IMR-90 (cell line): ENCODE measurements around the gene SPACA6. TPM values are rescaled to one million over a fixed set of nuclear protein-coding genes. Genes with fewer than 3 reads are reported as not detected.

ENCODE experiments used
- ATAC-seq: fragments of 200-7000 bp; cut with Tn5 transposase; 2 replicates; pipeline ENCODE4 v1.9.1; 2020; ENCODE audit warnings: low read depth, mild to moderate bottlenecking, moderate library complexity
- BruUV-seq: library from RNA; stranded (reverse); fragments of 400-500 nt; replicated peaks from 2 replicates; lab custom pipeline; 2021; lab: Mats Ljungman, UMichigan
- CTCF ChIA-PET: fragments of 300-600 bp; formaldehyde crosslinking; extraction: SDS; loops from one replicate; lab custom pipeline; 2021; ENCODE audit warnings: antibody characterized with exemption; lab: Yijun Ruan, JAX
- POLR2A ChIA-PET: fragments of 300-600 bp; sonication (Branson Sonifier 250); formaldehyde crosslinking; loops from one replicate; lab custom pipeline; 2022; ENCODE audit warnings: antibody characterized with exemption; ENCODE audit not compliant: unreplicated experiment; lab: Charles Lee
- DNase-seq: peaks from one replicate; pipeline ENCODE4 v3.0.0; 2013
- H2AFZ ChIP-seq: replicated peaks from 2 replicates; pipeline ENCODE3; 2013; ENCODE audit warnings: low read length, mild to moderate bottlenecking; ENCODE audit not compliant: poor library complexity
- H2AK5ac ChIP-seq: 2 replicates; pipeline ENCODE4 v1.6.1; 2013; ENCODE audit warnings: low read depth, low read length, inconsistent platforms
- H2AK9ac ChIP-seq: replicated peaks from 2 replicates; pipeline ENCODE3; 2013; ENCODE audit warnings: mild to moderate bottlenecking, low read depth, low read length, moderate library complexity; ENCODE audit not compliant: poor library complexity
- H2BK120ac ChIP-seq: 2 replicates; pipeline ENCODE4 v1.6.1; 2013; ENCODE audit warnings: low read depth, low read length, inconsistent platforms
- H2BK15ac ChIP-seq: 3 replicates; pipeline ENCODE4 v1.6.1; 2013; ENCODE audit warnings: low read depth, low read length, inconsistent platforms
- H2BK20ac ChIP-seq: 2 replicates; pipeline ENCODE4 v1.6.1; 2013; ENCODE audit warnings: low read depth, mild to moderate bottlenecking, inconsistent platforms, low read length, moderate library complexity
- H2BK5ac ChIP-seq: 2 replicates; pipeline ENCODE4 v1.6.1; 2013; ENCODE audit warnings: mild to moderate bottlenecking, low read depth, low read length, inconsistent platforms; ENCODE audit not compliant: poor library complexity, severe bottlenecking
- H3K14ac ChIP-seq: replicated peaks from 2 replicates; pipeline ENCODE4 v1.6.1; 2013; ENCODE audit warnings: low read depth, low read length, inconsistent platforms
- H3K18ac ChIP-seq: 2 replicates; pipeline ENCODE4 v1.6.1; 2013; ENCODE audit warnings: low read depth, low read length, control low read depth
- H3K23ac ChIP-seq: 2 replicates; pipeline ENCODE4 v1.6.1; 2013; ENCODE audit warnings: low read depth, low read length, inconsistent platforms
- H3K27ac ChIP-seq: 2 replicates; pipeline ENCODE4 v1.5.1; 2013; ENCODE audit warnings: mild to moderate bottlenecking, control low read depth, low read length; ENCODE audit not compliant: insufficient read depth
- H3K27me3 ChIP-seq: 2 replicates; pipeline ENCODE4 v1.6.1; 2013; ENCODE audit warnings: low read length; ENCODE audit not compliant: control insufficient read depth, insufficient read depth
- H3K36me3 ChIP-seq: 2 replicates; pipeline ENCODE4 v1.6.1; 2013; ENCODE audit warnings: low read length, mixed read lengths; ENCODE audit not compliant: control insufficient read depth, insufficient read depth
- H3K4ac ChIP-seq: 2 replicates; pipeline ENCODE4 v1.6.1; 2013; ENCODE audit warnings: low read depth, low read length, inconsistent platforms
- H3K4me1 ChIP-seq: 2 replicates; pipeline ENCODE4 v1.6.1; 2013; ENCODE audit warnings: low read length, mixed read lengths; ENCODE audit not compliant: control insufficient read depth, insufficient read depth
- H3K4me2 ChIP-seq: 2 replicates; pipeline ENCODE4 v1.6.1; 2013; ENCODE audit warnings: low read depth, mild to moderate bottlenecking, control low read depth, low read length, moderate library complexity
- H3K4me3 ChIP-seq: 2 replicates; pipeline ENCODE4 v1.5.1; 2013; ENCODE audit warnings: low read depth, mild to moderate bottlenecking, control low read depth, low read length, moderate library complexity; ENCODE audit not compliant: insufficient read depth
- H3K56ac ChIP-seq: 2 replicates; pipeline ENCODE4 v1.6.1; 2013; ENCODE audit warnings: low read length, inconsistent platforms; ENCODE audit not compliant: insufficient read depth; ENCODE audit errors: extremely low read depth
- H3K79me1 ChIP-seq, 2 experiments: 2 replicates each; pipeline ENCODE4 v1.6.1; 2013; ENCODE audit warnings: low read length in 2 of 2, inconsistent platforms in 1 of 2, low read depth in 1 of 2
- H3K9ac ChIP-seq: 2 replicates; pipeline ENCODE4 v1.6.1; 2013; ENCODE audit warnings: low read depth, low read length, control low read depth
- H3K9me1 ChIP-seq: 2 replicates; pipeline ENCODE4 v1.6.1; 2013; ENCODE audit warnings: low read length, inconsistent platforms; ENCODE audit not compliant: insufficient read depth
- H3K9me3 ChIP-seq: 2 replicates; pipeline ENCODE4 v1.6.1; 2013; ENCODE audit warnings: low read length; ENCODE audit not compliant: control insufficient read depth, insufficient read depth
- H4K20me1 ChIP-seq: 2 replicates; pipeline ENCODE4 v1.6.1; 2013; ENCODE audit warnings: low read length, inconsistent platforms; ENCODE audit not compliant: insufficient read depth
- H4K5ac ChIP-seq: 2 replicates; pipeline ENCODE4 v1.6.1; 2013; ENCODE audit warnings: mild to moderate bottlenecking, low read depth, low read length, control low read depth
- H4K8ac ChIP-seq, 2 experiments: 2 replicates each; pipeline ENCODE4 v1.6.1; 2013; ENCODE audit warnings: low read depth in 2 of 2, low read length in 2 of 2, control low read depth in 1 of 2, inconsistent platforms in 1 of 2
- H4K91ac ChIP-seq: 2 replicates; pipeline ENCODE4 v1.6.1; 2013; ENCODE audit warnings: low read depth, low read length, inconsistent platforms; ENCODE audit not compliant: insufficient read depth
- CEBPB ChIP-seq: IDR thresholded peaks from 2 replicates; pipeline ENCODE4 v1.6.1; 2012; ENCODE audit warnings: low read depth, low read length, improper control_type of control experiment
- CHD1 ChIP-seq: IDR thresholded peaks from 2 replicates; pipeline ENCODE4 v1.6.1; 2012; ENCODE audit warnings: low read depth, low read length, improper control_type of control experiment
- FOS ChIP-seq: fragments of 150-350 bp; IDR thresholded peaks from 2 replicates; pipeline ENCODE4 v1.6.1; 2016; ENCODE audit warnings: low read depth, low read length
- MAZ ChIP-seq: IDR thresholded peaks from 2 replicates; pipeline ENCODE4 v1.6.1; 2012; ENCODE audit warnings: low read depth, mild to moderate bottlenecking, low read length, improper control_type of control experiment, moderate library complexity, borderline replicate concordance
- MXI1 ChIP-seq: IDR thresholded peaks from 2 replicates; pipeline ENCODE4 v1.6.1; 2012; ENCODE audit warnings: low read depth, mild to moderate bottlenecking, low read length, moderate library complexity, borderline replicate concordance
- POLR2A ChIP-seq: IDR thresholded peaks from 2 replicates; pipeline ENCODE4 v1.6.1; 2012; ENCODE audit warnings: mild to moderate bottlenecking, low read depth, low read length
- RFX5 ChIP-seq: IDR thresholded peaks from 2 replicates; pipeline ENCODE4 v1.8.0; 2012; ENCODE audit warnings: low read depth, mild to moderate bottlenecking, low read length, moderate library complexity
- SMC3 ChIP-seq: fragments of 150-350 bp; IDR thresholded peaks from 2 replicates; pipeline ENCODE4 v1.6.1; 2016; ENCODE audit warnings: low read depth, mild to moderate bottlenecking, antibody characterized with exemption, low read length, moderate library complexity
- WGBS, 2 experiments: methylation state at CpG; one replicate each; pipeline versions ENCODE4 v1.1.5 to v1.1.7; 2013; ENCODE audit warnings: missing lambda C conversion rate in 2 of 2; ENCODE audit not compliant: insufficient read length in 1 of 2; ENCODE audit errors: extremely low coverage in 2 of 2; 5-methylcytosine and 5-hydroxymethylcytosine counted together
- dilution Hi-C: fragments of 300-500 bp; cut with HindIII; formaldehyde crosslinking; loops from one replicate; pipeline ENCODE4 v1.14.3; 2018; ENCODE audit warnings: low sequenced_read_pairs; ENCODE audit not compliant: unreplicated experiment
- in situ Hi-C: fragments of 300-500 bp; cut with MboI; formaldehyde crosslinking; loops from 3 replicates; pipeline ENCODE4 v1.14.3; 2019; ENCODE audit warnings: low sequenced_read_pairs, inconsistent platforms, mixed read lengths
- intact Hi-C: fragments of 100-400 bp; cut with micrococcal nuclease; formaldehyde crosslinking; loops from 2 replicates; pipeline ENCODE4 v1.10.0; 2022
- polyA plus RNA-seq, 3 experiments: library from polyadenylated mRNA; depleted of rRNA; stranded (reverse); fragments of >200 nt; gene quantifications; 2 replicates each; pipeline ENCODE4 v1.2.3, GENCODE V29; 2012; ENCODE audit warnings: low replicate concordance in 1 of 3
- total RNA-seq: library from RNA; depleted of rRNA; stranded (reverse); fragments of >200 nt; gene quantifications from 2 replicates; pipeline ENCODE4 v1.2.3, GENCODE V29; 2012
- TF ChIP-seq, protein P1 (sequence below): fragments of 150-350 bp; IDR thresholded peaks from 2 replicates; pipeline ENCODE4 v1.6.1; 2017; ENCODE audit warnings: mild to moderate bottlenecking, antibody characterized with exemption, low read length, low read depth
- TF ChIP-seq, protein P2 (sequence below): conservative IDR thresholded peaks from 2 replicates; pipeline ENCODE4 v1.5.1; 2012; ENCODE audit warnings: mild to moderate bottlenecking, low read depth, low read length, improper control_type of control experiment
- TF ChIP-seq, protein P3 (sequence below): fragments of 150-350 bp; IDR thresholded peaks from 2 replicates; pipeline ENCODE4 v1.6.1; 2016; ENCODE audit warnings: low read depth, mild to moderate bottlenecking, low read length, moderate library complexity, borderline replicate concordance

Gene SPACA6
- total and polyA plus RNA-seq, 2 of the 4 experiments (the other 2 are of a cell fraction), result 1.3 to 13.6 TPM

DNA sequence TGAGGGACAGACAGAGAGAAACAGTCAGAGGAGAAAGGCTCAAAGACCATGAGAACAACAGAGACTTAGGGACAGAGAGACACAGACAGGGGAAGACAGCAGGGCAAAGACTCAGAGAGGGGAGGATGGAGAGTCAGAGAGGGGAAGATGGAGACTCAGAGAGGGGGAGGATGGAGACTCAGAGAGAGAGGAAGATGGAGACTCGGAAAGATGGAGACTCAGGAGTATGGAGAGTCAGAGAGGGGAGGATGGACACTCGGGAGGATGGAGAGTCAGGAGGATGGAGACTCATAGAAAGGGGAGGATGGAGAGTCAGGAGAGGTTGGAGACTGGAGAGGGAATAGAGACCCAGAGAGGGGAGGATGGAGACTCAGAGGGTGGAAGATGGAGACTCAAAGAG, 689 bp downstream of the SPACA6 start:
- no peak overlapping the region for H4K5ac ChIP-seq
- peaks cover 56% of the 10 kb centered on the region for H3K36me3 ChIP-seq
- H2AK9ac ChIP-seq, result no peak overlapping the region
- no peak overlapping the region for H3K4ac ChIP-seq
- H3K27ac ChIP-seq, result peak overlapping the region; percentile 14; the same call in 1 of the 2 replicates
- peaks cover 9% of the 10 kb centered on the region for H3K4me1 ChIP-seq
- H2BK120ac ChIP-seq, result no peak overlapping the region
- H3K9me3 ChIP-seq, result no peaks in the 10 kb centered on the region
- peaks cover 82% of the 10 kb centered on the region for H4K20me1 ChIP-seq
- ATAC-seq (no peak), DNase-seq (no peak)
- H3K9me1 ChIP-seq, result peaks cover 15% of the 10 kb centered on the region
- H2BK20ac ChIP-seq, result no peak overlapping the region
- H3K79me1 ChIP-seq, result peaks cover 28 to 71% of the 10 kb centered on the region in 2 experiments
- H3K9ac ChIP-seq, result no peak overlapping the region
- H4K91ac ChIP-seq, result no peak overlapping the region
- H3K4me2 ChIP-seq, result no peak overlapping the region
- H3K18ac ChIP-seq, result no peak overlapping the region
- no peak overlapping the region for H3K23ac ChIP-seq
- no peak overlapping the region for H2AFZ ChIP-seq
- no peak overlapping the region for H2BK5ac ChIP-seq
- ChIA-PET POLR2A (no interaction called here), CTCF (no interaction called here)
- no peak for TF ChIP-seq POLR2A
- no peak for TF ChIP-seq SMC3
- TF ChIP-seq CEBPB, result no peak
- TF ChIP-seq, protein P1, sequence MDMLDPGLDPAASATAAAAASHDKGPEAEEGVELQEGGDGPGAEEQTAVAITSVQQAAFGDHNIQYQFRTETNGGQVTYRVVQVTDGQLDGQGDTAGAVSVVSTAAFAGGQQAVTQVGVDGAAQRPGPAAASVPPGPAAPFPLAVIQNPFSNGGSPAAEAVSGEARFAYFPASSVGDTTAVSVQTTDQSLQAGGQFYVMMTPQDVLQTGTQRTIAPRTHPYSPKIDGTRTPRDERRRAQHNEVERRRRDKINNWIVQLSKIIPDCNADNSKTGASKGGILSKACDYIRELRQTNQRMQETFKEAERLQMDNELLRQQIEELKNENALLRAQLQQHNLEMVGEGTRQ, result no peak
- TF ChIP-seq MXI1, result no peak
- TF ChIP-seq FOS, result no peak
- TF ChIP-seq, protein P2, sequence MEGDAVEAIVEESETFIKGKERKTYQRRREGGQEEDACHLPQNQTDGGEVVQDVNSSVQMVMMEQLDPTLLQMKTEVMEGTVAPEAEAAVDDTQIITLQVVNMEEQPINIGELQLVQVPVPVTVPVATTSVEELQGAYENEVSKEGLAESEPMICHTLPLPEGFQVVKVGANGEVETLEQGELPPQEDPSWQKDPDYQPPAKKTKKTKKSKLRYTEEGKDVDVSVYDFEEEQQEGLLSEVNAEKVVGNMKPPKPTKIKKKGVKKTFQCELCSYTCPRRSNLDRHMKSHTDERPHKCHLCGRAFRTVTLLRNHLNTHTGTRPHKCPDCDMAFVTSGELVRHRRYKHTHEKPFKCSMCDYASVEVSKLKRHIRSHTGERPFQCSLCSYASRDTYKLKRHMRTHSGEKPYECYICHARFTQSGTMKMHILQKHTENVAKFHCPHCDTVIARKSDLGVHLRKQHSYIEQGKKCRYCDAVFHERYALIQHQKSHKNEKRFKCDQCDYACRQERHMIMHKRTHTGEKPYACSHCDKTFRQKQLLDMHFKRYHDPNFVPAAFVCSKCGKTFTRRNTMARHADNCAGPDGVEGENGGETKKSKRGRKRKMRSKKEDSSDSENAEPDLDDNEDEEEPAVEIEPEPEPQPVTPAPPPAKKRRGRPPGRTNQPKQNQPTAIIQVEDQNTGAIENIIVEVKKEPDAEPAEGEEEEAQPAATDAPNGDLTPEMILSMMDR, result no peak
- TF ChIP-seq MAZ, result no peak
- TF ChIP-seq, protein P3, sequence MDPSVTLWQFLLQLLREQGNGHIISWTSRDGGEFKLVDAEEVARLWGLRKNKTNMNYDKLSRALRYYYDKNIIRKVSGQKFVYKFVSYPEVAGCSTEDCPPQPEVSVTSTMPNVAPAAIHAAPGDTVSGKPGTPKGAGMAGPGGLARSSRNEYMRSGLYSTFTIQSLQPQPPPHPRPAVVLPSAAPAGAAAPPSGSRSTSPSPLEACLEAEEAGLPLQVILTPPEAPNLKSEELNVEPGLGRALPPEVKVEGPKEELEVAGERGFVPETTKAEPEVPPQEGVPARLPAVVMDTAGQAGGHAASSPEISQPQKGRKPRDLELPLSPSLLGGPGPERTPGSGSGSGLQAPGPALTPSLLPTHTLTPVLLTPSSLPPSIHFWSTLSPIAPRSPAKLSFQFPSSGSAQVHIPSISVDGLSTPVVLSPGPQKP, result no peak
- no peak for TF ChIP-seq RFX5
- no peak for TF ChIP-seq CHD1
- H3K14ac ChIP-seq, result no peak overlapping the region
- dilution Hi-C loops, result no loop called here
- H2AK5ac ChIP-seq, result no peak overlapping the region
- intact Hi-C loops, result no loop called here
- BruUV-seq, result no TSS peak
- H2BK15ac ChIP-seq, result no peak overlapping the region
- H3K27me3 ChIP-seq, result no peaks in the 10 kb centered on the region
- H3K56ac ChIP-seq, result no peak overlapping the region
- 48% methylated on average over 2 of the region's 2 CpGs; no CpG with 5 or more reads in 1 of the 2 experiments for WGBS, 2 experiments
- H4K8ac ChIP-seq, result no peak overlapping the region
- in situ Hi-C loops, result no loop called here
- no peak overlapping the region for H3K4me3 ChIP-seq
